ENCODE results near the gene PHTF2. TPM values are rescaled to one million over a fixed set of nuclear protein-coding genes. Genes with fewer than 3 reads are reported as not detected.
A peak's percentile ranks its signal among the peaks of the same experiment; 100 is the strongest.
"Not testable (repeated sequence)": the region's sequence is repeated elsewhere in the genome, so short reads cannot be mapped to it uniquely, and the experiment has no call there.

Gene PHTF2
- total and polyA plus RNA-seq, 4 experiments from 2014 or later: 19.6 to 34.1 (median 29.9) TPM

GRCh38 chr7:77782383-77782782, 16.2 kb upstream of the PHTF2 start:
- DNase-seq: no peak
- H3K4me3 Mint-ChIP-seq: no peak overlapping the region
- intact Hi-C loops (cut with micrococcal nuclease): no loop called here
- Histone ChIP-seq H3K36me3 (ENCODE audit: insufficient read depth, low read length) (peaks cover 14% of the 10 kb centered on the region), H3K4me1 (ENCODE audit: insufficient read depth, low read length) (no peaks in the 10 kb centered on the region), H3K4me3 (ENCODE audit: low read length in 2 of 2) (no peak overlapping the region), H3K27me3 (ENCODE audit: insufficient read depth, low read length) (no peaks in the 10 kb centered on the region), H3K9me3 (ENCODE audit: control insufficient read depth in 1 of 2, low read length in 2 of 2) (no peaks in the 10 kb centered on the region), H3K27ac (ENCODE audit: low read depth, low read length) (no peak overlapping the region)
- H3K4me1 Mint-ChIP-seq: peaks cover 0 to 13% (median 9%) of the 10 kb centered on the region in 4 donors
- no peaks in the 10 kb centered on the region for H3K9me3 Mint-ChIP-seq
- H3K36me3 Mint-ChIP-seq: peaks cover 43 to 52% of the 10 kb centered on the region in 2 donors
- ChIA-PET POLR2A (ENCODE audit: partially characterized antibody) (no interaction called here), CTCF (ENCODE audit: partially characterized antibody) (interaction anchor here (1.7 kb wide), 1 partner anchor 16 kb away, joined by 4 read pairs; the partner anchor contains the start of genes PHTF2 and TMEM60)
- no peaks in the 10 kb centered on the region for H3K27me3 Mint-ChIP-seq
- peak overlapping the region in 1 of 7 donors; percentile 53 for H3K27ac Mint-ChIP-seq

- Mint-ChIP-seq H3K27me3 (no peaks in the 10 kb centered on the region), H3K4me1 (peaks cover 0 to 13% (median 8%) of the 10 kb centered on the region in 4 donors), H3K4me3 (no peak overlapping the region), H3K36me3 (peaks cover 40 to 50% of the 10 kb centered on the region in 2 donors), H3K9me3 (no peaks in the 10 kb centered on the region), H3K27ac (no peak overlapping the region)
- DNase-seq: no peak
- Histone ChIP-seq H3K4me1 (ENCODE audit: insufficient read depth, low read length) (no peaks in the 10 kb centered on the region), H3K27me3 (ENCODE audit: insufficient read depth, low read length) (no peaks in the 10 kb centered on the region), H3K4me3 (ENCODE audit: low read length in 2 of 2) (no peak overlapping the region), H3K36me3 (ENCODE audit: insufficient read depth, low read length) (peaks cover 14% of the 10 kb centered on the region), H3K9me3 (ENCODE audit: control insufficient read depth in 1 of 2, low read length in 2 of 2) (no peaks in the 10 kb centered on the region), H3K27ac (ENCODE audit: low read depth, low read length) (no peak overlapping the region)
- POLR2A ChIA-PET (ENCODE audit: partially characterized antibody): interaction anchor here (1.2 kb wide), 1 partner anchor 15 kb away, joined by 3 read pairs; the partner anchor contains the start of genes PHTF2 and TMEM60
- intact Hi-C loops (cut with micrococcal nuclease): no loop called here
- CTCF ChIA-PET (ENCODE audit: partially characterized antibody): interaction anchor here (0.9 kb wide), 1 partner anchor 257 kb away, joined by 3 read pairs; no protein-coding TSS in a partner anchor
These were observed 15.5 kb upstream of the PHTF2 start for GRCh38 chr7:77783111-77783510.

GRCh38 chr7:77783545-77783944, 15.0 kb upstream of the PHTF2 start:
- POLR2A ChIA-PET (ENCODE audit: partially characterized antibody): interaction anchor here (1.2 kb wide), 1 partner anchor 15 kb away, joined by 3 read pairs; the partner anchor contains the start of genes PHTF2 and TMEM60
- peaks cover 0 to 13% (median 6%) of the 10 kb centered on the region in 4 donors for H3K4me1 Mint-ChIP-seq
- Histone ChIP-seq H3K4me1 (ENCODE audit: insufficient read depth, low read length) (no peaks in the 10 kb centered on the region), H3K9me3 (ENCODE audit: control insufficient read depth in 1 of 2, low read length in 2 of 2) (no peaks in the 10 kb centered on the region), H3K4me3 (ENCODE audit: low read length in 2 of 2) (no peak overlapping the region), H3K27ac (ENCODE audit: low read depth, low read length) (no peak overlapping the region), H3K27me3 (ENCODE audit: insufficient read depth, low read length) (no peaks in the 10 kb centered on the region), H3K36me3 (ENCODE audit: insufficient read depth, low read length) (peaks cover 11% of the 10 kb centered on the region)
- peak overlapping the region in 1 of 7 donors; percentile 65 for H3K27ac Mint-ChIP-seq
- CTCF ChIA-PET (ENCODE audit: partially characterized antibody): interaction anchor here (0.9 kb wide), 1 partner anchor 256 kb away, joined by 3 read pairs; no protein-coding TSS in a partner anchor
- H3K36me3 Mint-ChIP-seq: peaks cover 35 to 46% of the 10 kb centered on the region in 2 donors
- H3K4me3 Mint-ChIP-seq: no peak overlapping the region
- intact Hi-C loops (cut with micrococcal nuclease): no loop called here
- no peaks in the 10 kb centered on the region for H3K27me3 Mint-ChIP-seq
- no peak for DNase-seq
- no peaks in the 10 kb centered on the region for H3K9me3 Mint-ChIP-seq

GRCh38 chr7:77784426-77784825, 14.1 kb upstream of the PHTF2 start:
- H3K9me3 ChIP-seq (ENCODE audit: control insufficient read depth in 1 of 2, low read length in 2 of 2); DNase-seq; intact Hi-C loops (cut with micrococcal nuclease); CTCF ChIA-PET (ENCODE audit: partially characterized antibody); H3K9me3 Mint-ChIP-seq; H3K4me1 ChIP-seq (ENCODE audit: insufficient read depth, low read length); H3K27me3 Mint-ChIP-seq; POLR2A ChIA-PET (ENCODE audit: partially characterized antibody); H3K4me3 Mint-ChIP-seq; H3K36me3 ChIP-seq (ENCODE audit: insufficient read depth, low read length); H3K27ac ChIP-seq (ENCODE audit: low read depth, low read length); H3K27me3 ChIP-seq (ENCODE audit: insufficient read depth, low read length); H3K4me3 ChIP-seq (ENCODE audit: low read length in 2 of 2): not testable (repeated sequence)
- peak overlapping the region in 1 of 7 donors; percentile 87 for H3K27ac Mint-ChIP-seq
- H3K4me1 Mint-ChIP-seq: peaks cover 0 to 13% (median 5%) of the 10 kb centered on the region in 4 donors
- H3K36me3 Mint-ChIP-seq: peaks cover 31 to 42% of the 10 kb centered on the region in 2 donors

GRCh38 chr7:77786018-77786417, 12.6 kb upstream of the PHTF2 start:
- H3K27me3 ChIP-seq (ENCODE audit: insufficient read depth, low read length): no peaks in the 10 kb centered on the region
- H3K4me1 ChIP-seq (ENCODE audit: insufficient read depth, low read length): no peaks in the 10 kb centered on the region
- H3K9me3 ChIP-seq (ENCODE audit: control insufficient read depth in 1 of 2, low read length in 2 of 2): no peaks in the 10 kb centered on the region
- Mint-ChIP-seq H3K4me1 (peaks cover 0 to 9% (median 3%) of the 10 kb centered on the region in 4 donors), H3K27ac (peak overlapping the region in 1 of 7 donors; percentile 38), H3K27me3 (no peaks in the 10 kb centered on the region), H3K9me3 (peaks cover 0 to 2% (median 0%) of the 10 kb centered on the region in 8 donors), H3K36me3 (peaks cover 24 to 37% of the 10 kb centered on the region in 2 donors), H3K4me3 (no peak overlapping the region)
- POLR2A ChIA-PET (ENCODE audit: partially characterized antibody): no interaction called here
- H3K27ac ChIP-seq (ENCODE audit: low read depth, low read length): no peak overlapping the region
- intact Hi-C loops (cut with micrococcal nuclease): no loop called here
- H3K4me3 ChIP-seq (ENCODE audit: low read length in 2 of 2): no peak overlapping the region
- CTCF ChIA-PET (ENCODE audit: partially characterized antibody): no interaction called here
- DNase-seq: no peak
- peaks cover 3% of the 10 kb centered on the region for H3K36me3 ChIP-seq (ENCODE audit: insufficient read depth, low read length)

- DNase-seq: no peak
- Histone ChIP-seq H3K36me3 (ENCODE audit: insufficient read depth, low read length) (no peaks in the 10 kb centered on the region), H3K9me3 (ENCODE audit: control insufficient read depth in 1 of 2, low read length in 2 of 2) (no peaks in the 10 kb centered on the region), H3K4me3 (ENCODE audit: low read length in 2 of 2) (no peak overlapping the region), H3K4me1 (ENCODE audit: insufficient read depth, low read length) (no peaks in the 10 kb centered on the region), H3K27ac (ENCODE audit: low read depth, low read length) (no peak overlapping the region), H3K27me3 (ENCODE audit: insufficient read depth, low read length) (no peaks in the 10 kb centered on the region)
- Mint-ChIP-seq H3K36me3 (peaks cover 22 to 35% of the 10 kb centered on the region in 2 donors), H3K27ac (peak overlapping the region in 3 of 7 donors; percentile 17 to 48 (median 36)), H3K9me3 (peaks cover 0 to 2% (median 0%) of the 10 kb centered on the region in 8 donors), H3K4me3 (no peak overlapping the region), H3K27me3 (no peaks in the 10 kb centered on the region), H3K4me1 (peaks cover 0 to 14% (median 5%) of the 10 kb centered on the region in 4 donors)
- ChIA-PET CTCF (ENCODE audit: partially characterized antibody) (no interaction called here), POLR2A (ENCODE audit: partially characterized antibody) (interaction anchor here (1.7 kb wide), 1 partner anchor 12 kb away, joined by 4 read pairs; the partner anchor contains the start of genes PHTF2 and TMEM60)
- intact Hi-C loops (cut with micrococcal nuclease): no loop called here
These were observed 11.8 kb upstream of the PHTF2 start for GRCh38 chr7:77786741-77787140.

- Mint-ChIP-seq H3K4me3 (no peak overlapping the region), H3K4me1 (peaks cover 3 to 14% (median 5%) of the 10 kb centered on the region in 4 donors), H3K9me3 (peaks cover 0 to 2% (median 0%) of the 10 kb centered on the region in 8 donors), H3K27me3 (no peaks in the 10 kb centered on the region), H3K36me3 (peaks cover 15 to 25% of the 10 kb centered on the region in 2 donors), H3K27ac (peak overlapping the region in 4 of 7 donors; percentile 3 to 53 (median 16))
- ChIA-PET CTCF (ENCODE audit: partially characterized antibody) (interaction anchor here (2.0 kb wide), 1 partner anchor 10 kb away, joined by 5 read pairs; the partner anchor contains the start of genes PHTF2 and TMEM60), POLR2A (ENCODE audit: partially characterized antibody) (interaction anchor here (1.0 to 1.3 kb wide), 2 partner anchors 10 to 15 kb away, joined by 3 to 4 read pairs; no protein-coding TSS in a partner anchor)
- no peak for DNase-seq
- H3K9me3 ChIP-seq (ENCODE audit: control insufficient read depth in 1 of 2, low read length in 2 of 2): no peaks in the 10 kb centered on the region
- H3K27ac ChIP-seq (ENCODE audit: low read depth, low read length): no peak overlapping the region
- no peaks in the 10 kb centered on the region for H3K36me3 ChIP-seq (ENCODE audit: insufficient read depth, low read length)
- no peaks in the 10 kb centered on the region for H3K4me1 ChIP-seq (ENCODE audit: insufficient read depth, low read length)
- no peaks in the 10 kb centered on the region for H3K27me3 ChIP-seq (ENCODE audit: insufficient read depth, low read length)
- no peak overlapping the region for H3K4me3 ChIP-seq (ENCODE audit: low read length in 2 of 2)
- intact Hi-C loops (cut with micrococcal nuclease): no loop called here
These were observed 10.2 kb upstream of the PHTF2 start for GRCh38 chr7:77788327-77788902.
